HG03025 (cell line): ENCODE data around the gene NOL8.

Experiments used
- ATAC-seq: cut with Tn5 transposase; IDR thresholded peaks from one replicate; pipeline ENCODE4 v1.9.1; 2021; ENCODE audit warnings: mild to moderate bottlenecking, moderate library complexity; ENCODE audit not compliant: unreplicated experiment, low FRiP score

NOL8 gene

GRCh38 chr9:92312887-92313623 is 12.1 kb downstream of the NOL8 start:
- ATAC-seq = no peak

GRCh38 chr9:92310562-92310961 is 14.6 kb downstream of the NOL8 start:
- ATAC-seq = no peak

DNA sequence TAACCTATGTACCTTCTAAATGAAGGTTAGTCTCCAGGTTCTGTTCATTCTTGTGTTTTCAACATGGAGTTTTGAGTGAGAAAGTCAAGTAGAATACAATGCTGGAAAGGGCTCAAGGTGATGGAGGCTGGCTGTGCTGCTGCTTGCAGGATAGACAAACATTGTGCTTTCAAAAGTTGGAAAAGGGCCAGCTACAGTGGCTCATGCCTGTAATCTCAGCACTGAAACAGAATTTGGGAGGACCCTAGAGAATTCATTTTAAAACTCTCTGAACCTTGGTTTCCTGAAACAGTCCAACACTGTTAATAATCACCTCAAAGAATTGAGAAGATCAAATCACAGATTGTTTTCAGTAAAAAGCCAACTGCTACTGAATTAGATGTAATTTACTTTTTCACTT is 16.3 kb downstream of the NOL8 start:
- ATAC-seq = no peak

GRCh38 chr9:92300936-92301335 is 24.2 kb downstream of the NOL8 start:
- ATAC-seq = no peak

DNA sequence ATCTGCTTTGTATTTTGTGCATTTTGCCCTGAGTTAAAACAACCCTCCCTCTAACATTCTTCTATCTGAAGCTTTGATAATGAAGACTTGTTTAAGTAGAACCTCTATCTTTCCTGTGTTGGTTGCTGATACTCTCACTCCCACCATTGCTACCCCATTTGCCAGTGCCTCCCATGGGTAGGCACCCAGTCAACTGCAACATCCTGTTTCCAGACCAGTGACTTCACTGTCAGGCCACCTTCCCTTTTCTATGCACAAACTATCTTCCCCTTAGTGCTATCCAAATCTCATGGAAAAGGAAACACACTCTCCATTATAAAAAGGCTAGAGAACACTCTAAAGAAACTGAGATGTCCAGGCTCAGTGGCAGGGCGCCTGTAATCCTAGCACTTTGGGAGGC is 26.0 kb downstream of the NOL8 start:
- no peak for ATAC-seq

DNA sequence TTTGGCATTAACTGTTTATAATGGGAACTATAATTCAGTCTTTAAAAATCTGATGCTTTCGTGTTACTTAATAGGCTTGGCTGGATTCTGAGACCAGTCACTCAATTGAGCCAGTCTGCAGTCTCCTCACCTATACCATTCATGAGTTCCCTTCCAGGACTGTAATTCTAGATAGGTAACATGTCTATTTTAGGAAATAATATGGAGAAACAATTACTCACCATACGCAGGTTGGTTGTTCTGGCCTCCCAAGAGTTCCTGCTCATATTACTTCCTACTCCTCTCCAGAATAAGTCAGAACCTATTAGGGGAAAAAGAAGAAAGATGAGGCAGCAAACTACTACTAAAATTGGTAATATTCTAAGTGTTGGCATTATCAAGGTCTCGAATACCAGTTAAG is 27.1 kb downstream of the NOL8 start:
- ATAC-seq = no peak

GRCh38 chr9:92297611-92298010 is 27.5 kb downstream of the NOL8 start:
- ATAC-seq = no peak

- no peak for ATAC-seq
Observed at GRCh38 chr9:92295827-92296258, 29.3 kb downstream of the NOL8 start.

DNA sequence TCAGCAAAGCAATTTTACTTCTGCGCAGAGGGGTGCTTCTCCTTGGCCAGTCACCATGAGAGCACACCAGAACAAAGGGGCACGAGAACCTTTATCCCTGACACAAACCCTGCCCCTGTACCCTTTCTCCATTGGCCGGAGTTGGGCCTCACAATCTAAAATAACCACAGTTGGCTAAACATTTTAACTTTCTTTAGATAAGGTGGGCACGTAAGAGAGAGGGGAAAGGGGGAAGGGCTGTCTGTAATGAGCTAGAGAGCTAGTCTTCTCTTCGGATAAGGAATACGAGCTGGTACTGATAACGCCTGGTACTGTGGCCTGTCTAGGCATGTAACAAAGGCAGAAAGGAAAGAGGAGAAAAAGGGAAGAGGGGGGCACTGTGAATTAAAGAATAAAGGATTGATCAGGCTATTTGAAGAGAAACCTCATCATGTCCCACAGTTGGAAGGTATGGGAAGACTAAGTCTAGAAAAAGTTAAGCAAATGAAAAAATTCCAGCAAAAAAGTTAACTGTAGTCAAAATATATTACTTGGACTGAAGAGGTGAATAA is 29.8 kb downstream of the NOL8 start:
- ATAC-seq = no peak

- no peak for ATAC-seq
Observed at GRCh38 chr9:92294297-92294676, 30.9 kb downstream of the NOL8 start.

- peak; percentile 94 for ATAC-seq
Observed at GRCh38 chr9:92293452-92294296, 31.5 kb downstream of the NOL8 start, which contains the start of gene IARS1. Gene IARS1, minus strand, starts transcription at chr9:92293697. Its CDS starts 4,278 bp downstream, at chr9:92289419.

DNA sequence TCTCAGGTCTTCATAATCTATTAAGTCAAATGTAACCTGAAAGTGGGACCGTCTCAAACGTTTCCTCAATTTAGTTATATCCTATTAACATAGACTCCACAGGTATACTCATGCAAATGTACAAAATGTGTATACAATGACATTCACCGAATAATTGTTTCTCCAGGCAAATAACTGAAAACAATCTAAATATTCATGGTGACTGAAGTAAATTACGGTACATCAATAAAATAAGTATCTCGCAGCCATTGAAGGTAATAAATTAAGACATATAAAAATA is 32.1 kb downstream of the NOL8 start:
- ATAC-seq = no peak

- ATAC-seq = no peak
Observed at GRCh38 chr9:92292338-92293074, 32.6 kb downstream of the NOL8 start.

DNA sequence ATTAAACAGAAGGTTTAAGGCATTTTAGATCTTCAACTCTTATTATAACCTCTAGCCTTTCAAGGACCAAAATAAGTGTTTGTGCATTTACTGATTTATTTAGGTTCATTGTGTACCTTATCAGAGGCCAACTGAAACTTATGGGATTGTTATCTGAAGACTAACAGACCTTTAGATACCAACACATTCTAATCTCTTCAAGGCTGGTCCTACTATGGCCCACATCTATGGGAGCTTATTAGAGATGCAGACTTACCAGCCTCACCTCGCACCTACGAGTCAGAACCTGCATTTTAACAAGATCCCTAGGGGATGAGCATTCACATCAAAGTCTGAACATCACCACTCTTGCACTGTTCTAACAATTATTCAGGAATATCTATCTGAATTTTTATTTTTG is 33.6 kb downstream of the NOL8 start:
- ATAC-seq = no peak

DNA sequence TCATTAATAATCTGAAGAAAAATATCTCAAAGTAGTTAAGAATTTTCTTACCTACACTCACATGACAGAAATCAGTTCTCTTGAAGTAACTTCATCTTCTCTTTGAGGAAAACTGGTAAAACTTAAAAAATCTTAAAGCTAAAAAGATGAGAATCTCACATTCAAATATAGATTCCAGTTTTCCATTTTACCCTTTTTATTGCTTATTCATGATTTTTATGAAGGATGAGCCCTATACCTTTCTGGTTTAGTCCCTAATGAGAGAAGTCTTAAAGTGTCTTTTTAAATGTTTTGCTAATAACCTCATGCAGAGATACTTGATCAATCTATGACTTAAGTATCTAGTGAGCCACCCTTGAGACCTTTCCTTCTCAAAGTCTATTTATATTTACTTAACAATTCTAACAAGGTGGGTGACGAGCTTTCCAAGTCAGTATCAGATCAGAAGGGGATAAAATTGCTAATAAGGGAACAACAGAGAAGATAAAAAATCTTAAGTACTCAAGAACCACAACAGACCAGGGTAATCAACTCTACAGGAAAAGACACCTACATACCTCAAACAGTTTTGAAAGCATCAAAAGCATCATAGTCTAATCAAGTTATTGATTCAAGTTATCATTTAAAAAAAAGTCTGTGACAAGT is 34.2 kb downstream of the NOL8 start:
- no peak for ATAC-seq

DNA sequence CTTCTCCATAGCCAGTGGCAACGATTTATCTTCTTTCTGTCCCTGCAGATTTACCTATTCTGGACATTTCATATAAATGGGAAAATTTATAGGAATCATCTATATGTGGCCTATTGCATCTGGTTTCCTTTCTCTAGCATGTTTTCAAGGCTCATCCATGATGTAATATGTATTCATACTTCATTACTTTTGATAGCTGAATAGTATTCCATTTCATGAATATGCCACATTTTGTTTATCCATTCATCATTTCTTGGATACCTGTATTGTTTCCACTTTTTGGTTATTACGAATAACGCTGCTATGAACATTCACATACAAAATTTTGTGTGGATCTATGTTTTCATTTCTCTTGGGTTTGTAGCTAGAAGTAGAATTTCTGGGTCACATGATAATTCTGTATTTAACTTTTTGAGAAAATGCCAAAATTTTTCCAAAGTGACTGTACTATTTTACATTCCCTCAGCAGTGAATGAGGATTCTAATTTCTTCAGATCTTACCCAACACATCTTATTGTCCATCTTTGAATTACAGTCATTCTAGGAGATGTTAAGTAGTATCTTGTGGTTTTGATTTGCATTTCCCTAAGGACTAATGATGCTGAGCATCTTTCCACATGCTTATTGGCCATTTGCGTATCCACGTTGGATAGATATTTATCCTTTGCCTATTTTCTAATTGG is 35.3 kb downstream of the NOL8 start:
- no peak for ATAC-seq

DNA sequence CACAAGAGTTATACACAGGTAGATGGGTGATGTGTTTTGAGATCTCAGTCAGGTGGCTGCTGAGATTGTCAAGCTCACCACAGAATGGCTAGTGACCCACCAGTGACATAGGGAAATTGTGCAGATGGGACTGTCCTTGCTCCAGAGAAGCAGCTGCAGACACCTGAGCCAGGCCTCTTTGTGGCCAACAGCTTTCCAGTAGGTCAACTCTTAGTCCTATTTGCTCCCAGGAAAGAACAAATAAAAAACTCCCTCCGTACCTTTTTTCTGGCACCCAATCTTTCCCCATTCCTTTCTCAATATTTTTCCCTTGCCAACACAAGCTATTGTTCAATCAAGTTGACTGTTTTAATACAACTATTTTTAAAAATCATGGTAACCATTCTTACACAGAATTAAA is 45.8 kb downstream of the NOL8 start:
- no peak for ATAC-seq

DNA sequence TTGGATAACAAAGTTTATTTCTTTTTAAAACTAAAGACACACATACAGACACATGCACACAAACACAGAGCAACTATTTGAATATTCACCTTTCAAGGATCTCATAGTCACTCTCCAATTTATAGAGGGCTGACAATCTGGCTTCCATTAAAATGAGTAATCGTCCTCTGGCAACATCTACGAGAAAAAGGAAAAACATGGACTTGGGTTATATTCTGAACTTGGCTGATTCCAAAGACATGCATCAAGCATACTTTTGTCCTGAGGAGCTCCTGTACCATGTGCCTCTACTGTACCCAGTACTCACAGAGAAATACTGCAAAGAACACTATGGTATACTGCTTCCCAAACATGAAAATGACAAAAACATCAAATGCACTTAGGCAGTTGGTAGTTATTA is 47.0 kb downstream of the NOL8 start:
- no peak for ATAC-seq

DNA sequence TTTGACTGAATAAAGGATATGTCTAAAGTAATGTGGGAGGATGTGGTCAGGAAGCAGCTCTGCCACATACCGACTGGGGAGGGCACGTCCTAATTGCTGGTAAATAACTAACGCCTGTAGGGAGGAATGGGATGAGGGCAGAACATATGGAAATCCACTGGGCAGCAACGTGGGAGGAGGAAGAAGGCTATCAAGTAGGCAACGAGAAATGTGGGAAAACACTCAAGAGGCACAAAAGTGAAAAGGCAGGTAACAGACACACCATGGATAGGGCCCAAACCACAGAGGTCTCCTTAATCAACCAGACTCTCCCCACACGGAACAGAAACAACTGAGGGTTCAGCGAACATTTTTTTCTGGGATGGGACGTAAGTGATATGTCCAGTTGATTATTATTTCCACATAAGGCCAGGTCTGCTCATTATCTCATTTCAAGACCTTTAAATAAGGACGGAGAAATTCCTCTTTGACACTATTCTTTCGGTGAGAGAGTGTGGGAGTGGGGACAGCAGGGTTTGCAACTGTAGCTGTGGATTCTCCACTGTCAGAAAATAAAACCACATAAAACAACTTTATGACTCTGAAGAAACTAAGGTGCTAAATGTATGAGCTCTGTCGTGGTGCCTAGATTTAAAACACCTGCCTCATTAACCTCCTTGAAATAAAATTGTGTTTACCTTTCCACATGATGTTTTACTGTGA is 48.7 kb downstream of the NOL8 start:
- ATAC-seq = no peak
